C4-2B (cell line): ENCODE data around the gene PREB.

Experiments used
- H3K27ac ChIP-seq: fragments of 450-650 bp; 2 replicates; pipeline ENCODE4 v1.5.1; 2017
- ZFX ChIP-seq: fragments of 450-650 bp; IDR thresholded peaks from 2 replicates; pipeline ENCODE4 v1.6.1; 2017
- TF ChIP-seq, protein P1 (sequence below): fragments of 450-650 bp; conservative IDR thresholded peaks from 2 replicates; pipeline ENCODE4 v1.5.1; 2017; ENCODE audit warnings: mild to moderate bottlenecking

Gene PREB

GRCh38 chr2:27130396-27130795 lies 4.0 kb downstream of the PREB start:
- no peak for TF ChIP-seq ZFX
- TF ChIP-seq, protein P1, sequence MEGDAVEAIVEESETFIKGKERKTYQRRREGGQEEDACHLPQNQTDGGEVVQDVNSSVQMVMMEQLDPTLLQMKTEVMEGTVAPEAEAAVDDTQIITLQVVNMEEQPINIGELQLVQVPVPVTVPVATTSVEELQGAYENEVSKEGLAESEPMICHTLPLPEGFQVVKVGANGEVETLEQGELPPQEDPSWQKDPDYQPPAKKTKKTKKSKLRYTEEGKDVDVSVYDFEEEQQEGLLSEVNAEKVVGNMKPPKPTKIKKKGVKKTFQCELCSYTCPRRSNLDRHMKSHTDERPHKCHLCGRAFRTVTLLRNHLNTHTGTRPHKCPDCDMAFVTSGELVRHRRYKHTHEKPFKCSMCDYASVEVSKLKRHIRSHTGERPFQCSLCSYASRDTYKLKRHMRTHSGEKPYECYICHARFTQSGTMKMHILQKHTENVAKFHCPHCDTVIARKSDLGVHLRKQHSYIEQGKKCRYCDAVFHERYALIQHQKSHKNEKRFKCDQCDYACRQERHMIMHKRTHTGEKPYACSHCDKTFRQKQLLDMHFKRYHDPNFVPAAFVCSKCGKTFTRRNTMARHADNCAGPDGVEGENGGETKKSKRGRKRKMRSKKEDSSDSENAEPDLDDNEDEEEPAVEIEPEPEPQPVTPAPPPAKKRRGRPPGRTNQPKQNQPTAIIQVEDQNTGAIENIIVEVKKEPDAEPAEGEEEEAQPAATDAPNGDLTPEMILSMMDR: no peak
- no peak overlapping the region for H3K27ac ChIP-seq

GRCh38 chr2:27128668-27129571 lies 5.5 kb downstream of the PREB start:
- no peak for TF ChIP-seq ZFX
- H3K27ac ChIP-seq: no peak overlapping the region

DNA sequence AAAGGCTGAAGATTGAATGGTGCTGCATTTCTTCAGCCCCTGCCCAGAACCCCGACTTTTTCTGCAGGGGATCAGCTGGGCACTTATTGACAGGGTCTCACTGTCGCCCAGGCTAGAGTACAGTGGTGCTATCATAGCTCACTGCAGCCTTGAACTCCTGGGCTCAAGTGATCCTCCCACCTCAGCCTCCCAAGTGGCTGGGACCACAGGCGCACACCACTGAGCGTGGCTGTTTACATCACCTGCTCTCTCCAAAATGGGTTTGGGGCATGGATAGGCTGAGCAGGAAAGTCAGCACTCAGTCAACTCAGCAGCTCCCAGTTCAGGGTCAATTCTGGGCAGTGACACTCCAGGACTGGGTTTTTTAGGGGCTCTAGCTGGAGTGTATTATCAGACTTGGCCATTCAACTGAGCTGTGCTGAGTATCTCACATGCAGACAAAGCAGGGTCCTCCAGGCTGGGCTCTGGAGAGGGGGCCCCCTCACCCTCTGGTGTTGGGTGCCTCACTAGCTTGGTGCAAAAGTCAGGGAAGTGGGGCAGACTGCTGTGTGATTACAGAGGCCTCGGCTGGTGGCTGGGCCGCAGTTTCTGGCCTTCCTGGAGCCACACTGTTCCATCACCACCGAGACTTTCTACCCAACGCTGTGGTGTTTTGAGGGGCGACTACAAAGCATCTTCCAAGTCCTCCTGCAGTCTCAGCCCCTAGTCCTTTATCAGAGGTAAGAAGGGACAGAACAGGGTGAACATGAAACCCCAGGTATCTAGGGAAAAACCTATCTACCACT lies 6.4 kb downstream of the PREB start:
- H3K27ac ChIP-seq: no peak overlapping the region
- TF ChIP-seq ZFX: no peak
- TF ChIP-seq, protein P1: no peak

- no peak for TF ChIP-seq ZFX
- TF ChIP-seq, protein P1: no peak
- H3K27ac ChIP-seq: no peak overlapping the region
Observed at GRCh38 chr2:27126252-27126710, 8.2 kb downstream of the PREB start.

- TF ChIP-seq, protein P1: no peak
- TF ChIP-seq ZFX: no peak
- H3K27ac ChIP-seq: no peak overlapping the region
Observed at GRCh38 chr2:27125104-27125503, 9.3 kb downstream of the PREB start.

DNA sequence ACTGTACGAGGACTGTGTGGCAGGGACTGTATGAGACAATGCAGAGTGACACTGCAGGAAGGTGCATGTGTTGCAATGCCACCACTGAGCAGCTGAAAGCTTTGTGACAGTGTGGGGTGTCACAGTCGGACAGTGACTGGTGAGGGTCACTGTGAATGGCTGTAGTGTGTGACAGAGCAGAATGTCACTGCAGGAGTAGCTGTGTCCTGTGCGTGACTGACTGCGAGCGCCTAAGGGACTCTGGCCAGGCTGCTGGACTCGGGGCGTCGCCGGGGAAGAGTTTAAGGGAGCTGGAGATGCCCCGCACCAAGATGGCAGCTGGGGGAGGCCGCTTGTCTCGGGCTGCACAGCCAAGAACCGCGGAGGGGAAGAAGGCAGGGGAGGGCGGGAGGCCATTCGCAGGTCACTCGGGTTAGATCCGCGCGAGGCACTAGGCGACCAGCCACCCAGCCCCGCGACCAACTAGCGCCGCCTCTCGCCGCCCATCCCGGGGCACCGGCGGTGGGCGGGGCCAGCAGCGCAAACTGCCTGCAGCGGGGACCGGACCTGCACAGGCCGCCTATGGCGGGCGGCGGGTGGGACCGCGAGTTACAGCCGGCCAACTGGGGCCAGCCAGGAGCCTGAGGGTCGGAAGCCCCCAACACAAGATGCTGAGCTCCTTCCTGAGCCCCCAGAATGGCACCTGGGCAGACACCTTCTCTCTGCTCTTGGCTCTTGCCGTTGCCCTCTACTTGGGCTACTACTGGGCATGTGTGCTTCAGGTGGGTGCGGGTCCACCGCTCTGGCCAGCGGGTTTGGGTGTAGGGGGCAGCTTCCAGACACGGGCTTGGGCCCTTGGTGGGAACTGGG lies 10.9 kb downstream of the PREB start, which contains the start of gene ABHD1:
ABHD1 (plus strand) TSS at position 514 of the 849 bp plus-strand sequence; CDS start at position 648, 134 bp downstream.
- TF ChIP-seq, protein P1: no peak
- no peak for TF ChIP-seq ZFX
- peak within 1 kb of the TSS; percentile 58 for H3K27ac ChIP-seq

DNA sequence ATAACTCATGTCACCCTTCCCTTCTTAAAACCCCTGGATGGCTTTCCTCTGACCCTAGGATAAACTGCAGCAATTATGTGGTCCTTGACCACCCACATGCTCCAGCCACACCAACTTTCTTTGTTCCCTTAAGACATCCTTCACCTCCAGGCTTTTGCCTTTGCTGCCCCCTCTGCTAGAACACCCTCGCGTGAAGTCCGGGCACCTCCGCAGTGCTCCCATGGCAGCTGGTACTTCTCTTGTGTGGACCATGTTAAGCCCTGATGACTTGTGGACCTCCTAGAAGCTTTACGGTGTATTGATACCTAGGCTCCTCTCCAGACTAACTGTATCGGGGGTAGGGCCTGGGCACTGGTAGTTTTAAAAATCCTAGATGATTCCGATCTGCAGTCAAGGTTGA lies 11.6 kb downstream of the PREB start:
- TF ChIP-seq, protein P1: no peak
- no peak for TF ChIP-seq ZFX
- no peak overlapping the region for H3K27ac ChIP-seq
